HCEC 1CT (cell line): ENCODE results near the gene BACE2.
"Not testable (repeated sequence)": the region's sequence is repeated elsewhere in the genome, so short reads cannot be mapped to it uniquely, and the experiment has no call there.

Experiments
- DNase-seq: peaks from one replicate; pipeline ENCODE4 v3.0.0-alpha.2; 2017

The BACE2 gene

GRCh38 chr21:41243107-41243506 is 75.1 kb downstream of the BACE2 start:
- no peak for DNase-seq

GRCh38 chr21:41244266-41244880 is 76.4 kb downstream of the BACE2 start:
- not testable (repeated sequence) for DNase-seq

- no peak for DNase-seq
Observed at GRCh38 chr21:41245509-41246135, 77.7 kb downstream of the BACE2 start.

- DNase-seq = no peak
Observed at GRCh38 chr21:41246808-41247207, 78.8 kb downstream of the BACE2 start.

GRCh38 chr21:41247561-41248545 is 79.9 kb downstream of the BACE2 start:
- no peak for DNase-seq

GRCh38 chr21:41249476-41249875 is 81.5 kb downstream of the BACE2 start:
- DNase-seq = no peak

- DNase-seq = no peak
Observed at GRCh38 chr21:41250519-41250918, 82.6 kb downstream of the BACE2 start.

- DNase-seq = no peak
Observed at GRCh38 chr21:41251961-41252642, 84.1 kb downstream of the BACE2 start.

GRCh38 chr21:41254090-41254700 is 86.2 kb downstream of the BACE2 start:
- DNase-seq = no peak

GRCh38 chr21:41255190-41255589 is 87.2 kb downstream of the BACE2 start:
- no peak for DNase-seq

GRCh38 chr21:41256231-41256630 is 88.3 kb downstream of the BACE2 start:
- DNase-seq = not testable (repeated sequence)

GRCh38 chr21:41256771-41257702 is 89.1 kb downstream of the BACE2 start:
- DNase-seq = no peak

GRCh38 chr21:41258617-41259016 is 90.7 kb downstream of the BACE2 start:
- DNase-seq = no peak

GRCh38 chr21:41260428-41260827 is 92.5 kb downstream of the BACE2 start:
- no peak for DNase-seq

- DNase-seq = no peak
Observed at GRCh38 chr21:41267346-41267745, 99.4 kb downstream of the BACE2 start.

GRCh38 chr21:41269535-41269934 is 101.6 kb downstream of the BACE2 start:
- DNase-seq = no peak

GRCh38 chr21:41277196-41277595 is 109.2 kb downstream of the BACE2 start:
- DNase-seq = no peak

- no peak for DNase-seq
Observed at GRCh38 chr21:41277846-41278245, 109.9 kb downstream of the BACE2 start.

- no peak for DNase-seq
Observed at GRCh38 chr21:41280115-41280919, 112.4 kb downstream of the BACE2 start.

GRCh38 chr21:41282412-41282811 is 114.5 kb downstream of the BACE2 start:
- DNase-seq = no peak
